Fibroblast of villous mesenchyme (primary cell): ENCODE measurements around the gene PEMT. TPM values are rescaled to one million over a fixed set of nuclear protein-coding genes. Genes with fewer than 3 reads are reported as not detected.
A peak's percentile ranks its signal among the peaks of the same experiment; 100 is the strongest.

Source experiments
- DNase-seq: peaks from one replicate; pipeline ENCODE4 v3.0.0-alpha.2; 2010; ENCODE audit warnings: low read depth
- H3K4me3 ChIP-seq: 2 replicates; pipeline ENCODE4 v1.5.1; 2011; ENCODE audit warnings: low read depth, mild to moderate bottlenecking, low read length
- CTCF ChIP-seq: IDR thresholded peaks from 2 replicates; pipeline ENCODE4 v1.5.1; 2012; ENCODE audit warnings: low read depth, mild to moderate bottlenecking, low read length; ENCODE audit not compliant: insufficient read depth
- total RNA-seq: library from RNA; depleted of rRNA; stranded (reverse); fragments of >200 nt; gene quantifications from 2 replicates; pipeline ENCODE4 v1.2.3, GENCODE V29; 2012

The PEMT gene
- total RNA-seq, 1 donor: 28.9 TPM

- TF ChIP-seq CTCF: peak; percentile 53
- H3K4me3 ChIP-seq: no peak overlapping the region
- DNase-seq: peak; percentile 28
These were observed 21.2 kb downstream of the PEMT start for GRCh38 chr17:17570140-17570797.

GRCh38 chr17:17569691-17570090, 21.8 kb downstream of the PEMT start:
- H3K4me3 ChIP-seq: no peak overlapping the region
- TF ChIP-seq CTCF: no peak
- no peak for DNase-seq

GRCh38 chr17:17568772-17569195, 22.7 kb downstream of the PEMT start:
- no peak overlapping the region for H3K4me3 ChIP-seq
- peak; percentile 48 for DNase-seq
- peak; percentile 85 for TF ChIP-seq CTCF

GRCh38 chr17:17567631-17568030, 23.9 kb downstream of the PEMT start:
- peak; percentile 24 for DNase-seq
- H3K4me3 ChIP-seq: no peak overlapping the region
- no peak for TF ChIP-seq CTCF

- no peak for DNase-seq
- no peak overlapping the region for H3K4me3 ChIP-seq
- TF ChIP-seq CTCF: no peak
These were observed 24.5 kb downstream of the PEMT start for GRCh38 chr17:17566896-17567513.

- no peak overlapping the region for H3K4me3 ChIP-seq
- DNase-seq: peak; percentile 13
- TF ChIP-seq CTCF: no peak
These were observed 25.8 kb downstream of the PEMT start for GRCh38 chr17:17565471-17566339.
